Retinal pigment epithelial cell (primary cell): Measurements from ENCODE around the gene SCN1B.

Experiments
- DNase-seq: peaks from one replicate; pipeline ENCODE4 v3.0.0-alpha.2; 2010; ENCODE audit warnings: low read depth
- H3K4me3 ChIP-seq: 2 replicates; pipeline ENCODE4 v1.5.1; 2011; ENCODE audit warnings: mild to moderate bottlenecking, low read length, control low read depth, moderate library complexity
- TF ChIP-seq, protein P1 (sequence below): conservative IDR thresholded peaks from 2 replicates; pipeline ENCODE4 v1.5.1; 2011; ENCODE audit warnings: low read depth, low read length, control low read depth, inconsistent platforms

Gene SCN1B

DNA sequence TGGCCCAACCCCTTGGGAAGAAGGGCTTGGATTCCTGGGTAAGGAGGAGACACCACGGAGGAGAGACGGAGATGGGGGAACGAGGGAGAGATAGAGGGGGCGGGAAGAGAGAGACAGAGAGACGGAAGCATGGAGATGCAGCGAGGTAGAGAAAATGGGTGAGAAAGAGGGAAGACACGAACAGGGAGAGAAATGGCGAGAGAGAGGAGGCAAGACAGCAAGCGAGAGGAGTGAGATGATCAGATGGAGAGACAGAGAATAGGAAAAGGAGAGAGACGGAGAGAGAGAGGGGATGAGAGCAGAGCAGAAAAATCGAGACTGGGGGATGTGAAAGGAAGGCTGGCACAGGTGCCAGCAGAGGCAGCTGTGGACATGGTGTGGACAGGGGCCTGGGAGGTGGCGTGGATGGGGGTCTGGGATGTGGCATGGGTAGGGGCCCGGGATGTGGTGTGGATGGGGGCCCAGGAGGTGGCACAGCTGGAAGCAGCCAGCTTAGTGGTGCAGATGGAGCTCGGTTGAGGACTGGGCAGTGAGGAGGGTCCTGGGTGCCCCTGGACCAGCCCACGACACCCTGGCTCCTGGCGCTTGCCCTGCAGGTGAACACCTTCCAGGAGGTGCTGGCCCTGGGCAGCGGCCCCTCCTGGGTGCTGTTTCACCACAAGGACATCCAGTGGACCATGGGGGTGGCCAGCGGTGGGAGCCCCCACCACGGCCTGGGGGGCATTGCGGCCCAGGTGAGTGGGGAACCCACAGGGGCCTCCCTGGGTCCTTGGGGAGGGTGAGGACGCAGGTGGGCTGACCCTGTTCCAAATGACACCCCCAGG lies 45.1 kb downstream of the SCN1B start:
- TF ChIP-seq, protein P1, sequence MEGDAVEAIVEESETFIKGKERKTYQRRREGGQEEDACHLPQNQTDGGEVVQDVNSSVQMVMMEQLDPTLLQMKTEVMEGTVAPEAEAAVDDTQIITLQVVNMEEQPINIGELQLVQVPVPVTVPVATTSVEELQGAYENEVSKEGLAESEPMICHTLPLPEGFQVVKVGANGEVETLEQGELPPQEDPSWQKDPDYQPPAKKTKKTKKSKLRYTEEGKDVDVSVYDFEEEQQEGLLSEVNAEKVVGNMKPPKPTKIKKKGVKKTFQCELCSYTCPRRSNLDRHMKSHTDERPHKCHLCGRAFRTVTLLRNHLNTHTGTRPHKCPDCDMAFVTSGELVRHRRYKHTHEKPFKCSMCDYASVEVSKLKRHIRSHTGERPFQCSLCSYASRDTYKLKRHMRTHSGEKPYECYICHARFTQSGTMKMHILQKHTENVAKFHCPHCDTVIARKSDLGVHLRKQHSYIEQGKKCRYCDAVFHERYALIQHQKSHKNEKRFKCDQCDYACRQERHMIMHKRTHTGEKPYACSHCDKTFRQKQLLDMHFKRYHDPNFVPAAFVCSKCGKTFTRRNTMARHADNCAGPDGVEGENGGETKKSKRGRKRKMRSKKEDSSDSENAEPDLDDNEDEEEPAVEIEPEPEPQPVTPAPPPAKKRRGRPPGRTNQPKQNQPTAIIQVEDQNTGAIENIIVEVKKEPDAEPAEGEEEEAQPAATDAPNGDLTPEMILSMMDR, result no peak
- DNase-seq, result no peak
- H3K4me3 ChIP-seq, result no peak overlapping the region

DNA sequence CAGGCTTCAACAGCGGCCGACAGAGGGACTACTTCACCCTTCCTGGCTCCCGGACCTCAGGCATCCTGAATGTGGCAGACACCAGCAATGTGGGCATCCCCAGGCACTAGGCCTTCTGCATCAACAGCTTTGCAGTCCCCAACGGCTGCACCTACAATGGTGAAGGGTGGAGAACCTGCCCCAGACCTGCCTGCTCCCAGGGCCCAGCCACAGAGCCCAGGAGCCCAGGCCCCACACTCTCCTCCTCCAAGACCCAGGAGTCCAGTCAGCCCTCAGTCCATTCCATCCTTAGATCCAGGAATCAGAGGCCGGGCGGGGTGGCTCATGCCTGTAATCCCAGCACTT lies 45.7 kb downstream of the SCN1B start:
- H3K4me3 ChIP-seq, result no peak overlapping the region
- TF ChIP-seq, protein P1, result no peak
- no peak for DNase-seq

DNA sequence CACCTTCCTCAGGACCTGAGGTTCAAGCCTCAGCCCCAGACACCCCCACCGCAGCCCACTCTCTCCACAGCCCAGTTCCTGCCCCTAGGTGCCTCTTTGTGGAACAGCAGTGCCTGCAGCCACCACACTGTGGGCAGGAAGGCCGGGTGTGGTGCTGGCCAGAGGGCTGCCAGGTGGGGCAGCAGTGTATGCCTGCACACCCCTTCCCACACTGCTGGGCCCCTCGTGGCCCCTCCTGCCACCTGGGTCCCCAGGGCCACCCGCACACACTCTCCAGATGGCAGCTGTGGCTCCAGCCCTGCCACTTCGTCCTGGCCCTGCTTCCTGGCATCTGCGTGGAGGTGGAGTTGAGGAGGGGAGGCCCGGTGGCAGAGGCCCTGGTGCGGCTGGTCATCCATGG lies 46.4 kb downstream of the SCN1B start:
- no peak overlapping the region for H3K4me3 ChIP-seq
- no peak for DNase-seq
- TF ChIP-seq, protein P1, result no peak

DNA sequence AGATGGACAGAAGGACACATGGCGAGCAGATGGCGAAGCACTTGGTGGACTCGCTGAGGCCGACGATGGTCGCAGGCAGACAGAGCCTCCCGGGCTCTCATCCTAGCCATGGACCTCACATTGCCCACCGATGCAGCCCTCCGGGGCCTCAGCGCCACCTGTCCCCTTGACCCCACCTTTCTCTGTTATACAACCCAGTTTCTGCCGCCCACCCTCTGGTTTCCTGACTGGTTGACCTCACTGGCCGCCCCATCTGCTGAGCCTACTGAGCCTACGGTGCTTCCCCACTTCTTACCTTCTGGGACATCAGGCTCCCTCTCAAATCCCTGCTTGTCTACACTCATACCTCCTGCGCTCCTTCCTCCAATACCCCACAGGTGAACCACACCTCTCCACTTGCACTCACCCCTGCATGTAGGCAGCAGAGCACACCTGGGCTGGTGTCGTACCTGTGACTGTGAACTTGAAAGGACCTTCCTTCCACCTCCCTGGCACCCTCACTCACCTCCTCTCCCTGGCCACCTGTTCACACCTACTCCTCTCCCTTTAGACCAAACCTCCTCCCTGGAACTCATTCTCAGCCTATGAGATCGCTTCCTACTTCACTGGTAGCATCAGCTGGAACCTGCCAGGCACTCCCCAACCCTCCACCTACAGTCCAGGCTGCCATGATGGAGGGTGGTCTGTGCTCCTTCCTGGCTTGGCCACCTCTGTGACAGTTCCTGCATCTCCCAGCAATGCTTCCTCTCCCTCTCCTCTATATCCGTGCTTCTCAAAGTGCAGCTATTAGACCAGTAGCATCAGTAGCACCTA lies 47.3 kb downstream of the SCN1B start:
- TF ChIP-seq, protein P1, result no peak

DNA sequence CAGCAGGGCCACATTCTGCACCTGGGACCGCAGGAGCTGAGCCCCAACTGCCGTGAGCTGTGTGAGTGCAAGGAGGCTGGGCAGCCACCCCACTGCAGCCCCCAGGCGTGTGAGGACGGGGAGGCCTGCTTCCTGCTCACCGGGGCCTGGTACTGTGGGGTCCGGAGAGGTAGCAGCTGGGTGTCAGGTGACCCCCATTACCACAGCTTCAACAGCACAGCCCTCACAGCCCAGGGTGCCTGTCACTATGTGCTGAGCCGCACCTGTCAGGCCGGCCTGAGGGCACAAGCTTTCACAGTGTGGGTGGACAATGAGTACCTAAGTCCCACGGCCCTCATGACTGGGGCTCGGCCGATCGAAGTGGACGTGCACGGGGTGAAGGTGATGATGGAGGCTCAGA lies 49.6 kb downstream of the SCN1B start:
- DNase-seq, result no peak
- no peak overlapping the region for H3K4me3 ChIP-seq
- TF ChIP-seq, protein P1, result no peak

More for the DNA sequence above, 47.3 kb downstream of the SCN1B start:
- DNase-seq, result no peak
- H3K4me3 ChIP-seq, result no peak overlapping the region

DNA sequence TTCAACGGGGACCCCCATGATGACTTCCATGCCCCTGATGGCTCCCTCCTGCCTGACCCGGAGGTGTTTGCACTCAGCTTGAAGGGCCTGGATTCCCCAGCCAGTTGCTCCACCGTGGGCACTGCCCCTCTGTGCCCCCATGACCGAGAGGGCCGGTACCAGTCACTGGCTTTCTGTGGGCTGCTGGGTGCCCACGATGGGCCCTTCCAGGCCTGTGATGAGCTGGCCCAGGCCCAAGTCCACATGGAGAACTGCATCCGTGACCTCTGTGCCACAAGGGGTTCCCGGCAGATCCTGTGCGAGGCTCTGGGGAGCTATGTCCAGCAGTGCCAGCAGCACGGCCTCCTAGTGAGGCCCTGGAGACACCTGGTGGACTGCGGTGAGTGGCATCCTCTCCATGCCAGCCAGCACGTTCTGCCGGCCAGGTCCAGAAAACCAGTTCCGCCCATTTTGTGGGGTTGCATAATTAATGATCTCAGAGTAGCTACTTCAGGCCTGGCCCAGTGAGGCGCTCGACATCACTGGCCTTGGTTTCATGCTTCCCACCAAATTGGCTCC lies 50.4 kb downstream of the SCN1B start:
- H3K4me3 ChIP-seq, result no peak overlapping the region
- TF ChIP-seq, protein P1, result no peak
- DNase-seq, result no peak
